Measurements from ENCODE around the gene IL5RA. TPM values are rescaled to one million over a fixed set of nuclear protein-coding genes. Genes with fewer than 3 reads are reported as not detected.

IL5RA gene
- polyA plus RNA-seq, 1 donor: not detected

GRCh38 chr3:3107181-3107580 is 3.0 kb downstream of the IL5RA start:
- no peak for DNase-seq (ENCODE audit: low read depth)

DNA sequence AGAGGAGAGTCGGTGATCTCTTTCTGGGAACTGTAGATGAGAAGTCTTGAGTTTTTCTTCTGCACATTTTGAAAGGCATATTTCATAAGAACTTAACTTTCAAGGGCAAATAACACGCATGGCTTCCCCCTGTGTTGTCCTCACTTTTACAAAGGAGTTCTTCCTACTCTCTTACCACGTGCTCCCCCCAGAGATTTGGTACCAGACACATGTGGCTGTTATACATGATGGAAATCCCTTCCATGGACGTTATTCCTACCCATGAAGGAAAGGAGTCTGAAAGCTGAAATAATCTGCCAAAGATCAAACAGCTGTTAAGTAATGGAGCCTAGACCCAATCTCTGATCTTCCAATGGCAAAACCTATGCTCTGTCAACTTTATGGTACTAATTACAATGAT is 4.4 kb downstream of the IL5RA start:
- DNase-seq (ENCODE audit: low read depth): no peak

DNA sequence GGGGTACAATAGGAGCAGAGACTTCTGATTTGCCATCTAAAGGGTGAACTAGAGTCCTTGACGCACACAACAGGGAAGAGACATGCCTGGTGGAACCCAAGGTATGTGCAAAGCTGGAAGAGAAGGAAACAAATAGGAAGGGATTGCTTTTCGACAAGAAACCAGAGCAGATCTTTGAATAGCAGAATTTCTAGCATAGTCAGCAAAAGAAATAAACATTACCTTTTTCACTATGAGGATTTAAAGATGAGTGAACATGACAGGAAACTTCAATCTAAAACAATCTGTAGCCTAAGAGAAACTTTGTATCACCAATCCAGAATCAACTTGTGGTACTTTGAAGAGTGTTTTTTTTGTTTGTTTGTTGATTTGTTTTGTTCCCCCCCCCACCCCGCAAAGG is 4.9 kb downstream of the IL5RA start:
- DNase-seq (ENCODE audit: low read depth): no peak

DNA sequence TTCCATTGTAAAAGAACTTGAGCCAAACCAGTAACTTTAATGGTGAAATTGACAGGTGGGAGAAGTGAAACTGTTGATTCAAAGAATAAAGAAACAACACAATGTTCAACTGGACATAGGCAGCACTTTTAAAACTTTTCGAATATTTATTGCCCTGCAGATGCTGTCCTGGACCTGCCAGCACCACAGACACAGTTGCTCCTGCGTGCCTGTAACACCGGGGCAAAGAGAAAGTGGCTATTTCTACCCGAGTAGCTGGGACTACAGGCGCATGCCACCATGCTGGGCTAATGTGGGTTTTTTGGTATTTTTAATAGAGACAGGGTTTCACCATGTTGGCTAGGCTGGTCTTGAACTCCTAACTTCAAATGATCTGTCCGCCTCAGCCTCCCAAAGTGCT is 7.4 kb downstream of the IL5RA start:
- no peak for DNase-seq (ENCODE audit: low read depth)

DNA sequence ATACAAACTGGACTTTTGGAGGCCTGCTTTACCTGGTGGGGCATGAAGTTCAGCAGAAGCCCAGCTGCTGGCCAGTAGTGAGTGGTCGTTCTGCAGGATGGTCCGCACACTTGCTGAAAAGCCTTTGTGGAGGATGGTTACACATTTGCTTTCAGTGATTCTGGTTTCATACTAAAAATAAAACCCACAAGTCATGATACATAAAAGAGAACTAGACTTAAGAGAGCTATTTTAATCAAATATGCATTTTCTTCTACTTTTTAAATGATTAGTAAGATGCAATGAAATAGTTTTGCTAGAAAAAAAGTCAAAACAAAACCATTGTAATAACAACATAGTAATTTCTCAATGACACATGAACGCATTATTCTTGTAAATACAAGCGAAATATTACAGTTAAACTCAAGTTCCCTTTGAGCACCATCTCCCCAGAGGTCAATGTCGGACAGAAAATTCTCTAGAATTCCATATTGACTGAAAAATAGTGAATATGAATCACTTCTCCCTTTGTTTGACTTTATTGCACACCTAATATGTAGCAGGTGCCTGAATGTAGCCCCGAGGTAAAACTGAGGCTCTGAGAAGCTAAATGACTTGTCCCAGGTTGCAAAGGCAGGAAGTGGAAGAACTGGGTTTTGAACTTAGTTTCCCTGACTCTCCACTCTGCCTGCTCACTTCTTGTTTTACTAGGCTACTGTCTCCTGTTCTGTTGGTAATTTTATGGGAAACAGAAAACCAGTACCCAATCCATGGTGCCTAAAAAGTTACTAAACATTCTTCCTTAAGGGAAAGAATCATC is 8.3 kb downstream of the IL5RA start:
- DNase-seq (ENCODE audit: low read depth): no peak

DNA sequence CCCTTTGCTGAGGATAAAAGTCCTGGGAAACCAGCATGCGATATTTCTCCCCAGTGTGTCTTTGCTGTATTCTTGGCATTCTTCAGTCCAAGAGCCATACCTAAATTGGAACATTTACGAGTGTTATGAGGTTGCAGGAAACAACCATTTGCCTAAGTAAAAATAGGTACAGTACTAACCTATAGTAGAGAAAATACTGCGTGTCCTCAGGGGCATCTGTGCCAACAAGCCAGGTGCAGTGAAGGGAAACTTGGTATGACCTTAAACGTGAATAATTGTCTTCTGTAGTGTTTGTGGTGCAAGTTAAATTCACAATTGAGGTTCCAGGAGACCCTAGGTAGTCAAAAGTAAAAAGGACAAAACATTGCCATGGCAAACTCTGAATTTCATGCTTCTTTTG is 12.2 kb downstream of the IL5RA start:
- DNase-seq (ENCODE audit: low read depth): no peak

- no peak for DNase-seq (ENCODE audit: low read depth)
Observed at GRCh38 chr3:3089017-3089416, 21.2 kb downstream of the IL5RA start.

GRCh38 chr3:3087716-3088465 is 22.3 kb downstream of the IL5RA start:
- no peak for DNase-seq (ENCODE audit: low read depth)

DNA sequence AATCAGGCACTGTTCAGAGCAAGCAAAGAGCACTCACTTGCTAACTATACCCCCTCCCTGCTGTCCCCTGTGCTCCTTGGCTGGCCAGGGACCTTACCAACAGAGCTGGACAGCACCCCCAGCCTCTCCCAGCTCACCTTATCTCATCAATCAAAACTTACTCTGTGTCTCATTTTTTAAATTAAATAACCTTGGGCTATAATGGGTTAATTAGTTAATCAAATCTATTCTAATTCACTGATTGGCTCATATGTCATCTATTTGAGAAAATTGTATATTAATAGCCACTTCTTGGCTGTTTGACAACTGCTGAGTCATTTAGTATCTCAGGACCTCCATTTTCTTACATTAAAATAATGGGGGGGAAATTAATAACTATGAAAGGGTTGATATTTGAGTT is 22.9 kb downstream of the IL5RA start:
- no peak for DNase-seq (ENCODE audit: low read depth)

GRCh38 chr3:3086239-3086638 is 23.9 kb downstream of the IL5RA start:
- no peak for DNase-seq (ENCODE audit: low read depth)

DNA sequence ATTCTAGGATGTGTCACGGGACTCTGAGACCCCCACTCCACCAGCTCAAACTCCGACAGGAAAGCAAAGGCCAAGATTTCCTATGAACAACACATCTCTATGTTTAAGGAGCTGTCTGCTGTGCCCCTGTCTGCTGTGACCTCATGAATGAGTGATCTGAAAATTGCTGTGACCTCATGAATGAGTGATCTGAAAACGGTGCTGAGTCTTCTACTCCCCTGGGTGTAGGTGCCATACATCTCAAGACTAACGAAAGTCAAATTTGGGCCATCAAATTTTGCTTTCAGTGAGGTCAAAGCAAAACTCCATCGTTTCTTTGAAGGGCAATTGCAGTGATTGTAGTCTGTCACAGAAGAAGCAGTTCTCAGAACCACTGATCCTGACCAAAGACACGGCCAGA is 24.4 kb downstream of the IL5RA start:
- no peak for DNase-seq (ENCODE audit: low read depth)

DNA sequence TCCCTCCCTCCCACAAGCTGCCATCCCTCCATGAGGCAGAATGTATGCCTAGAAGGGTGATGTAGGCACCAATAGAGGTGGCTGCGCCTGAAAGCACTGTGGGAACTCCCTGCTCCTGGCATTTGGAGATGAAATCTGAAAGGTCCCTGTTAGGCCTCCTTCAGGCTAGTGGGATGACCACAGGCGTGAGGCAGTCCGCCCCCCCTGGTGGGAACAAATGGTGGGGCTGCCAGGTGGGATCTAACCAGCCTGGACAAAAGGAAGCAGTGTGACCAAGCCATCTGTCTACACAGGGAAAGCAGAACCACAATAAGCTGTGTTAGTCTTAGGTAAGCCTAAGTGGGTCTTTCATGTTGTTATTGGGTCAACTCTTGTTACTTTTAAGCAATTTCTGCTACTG is 25.3 kb downstream of the IL5RA start:
- DNase-seq (ENCODE audit: low read depth): no peak

DNA sequence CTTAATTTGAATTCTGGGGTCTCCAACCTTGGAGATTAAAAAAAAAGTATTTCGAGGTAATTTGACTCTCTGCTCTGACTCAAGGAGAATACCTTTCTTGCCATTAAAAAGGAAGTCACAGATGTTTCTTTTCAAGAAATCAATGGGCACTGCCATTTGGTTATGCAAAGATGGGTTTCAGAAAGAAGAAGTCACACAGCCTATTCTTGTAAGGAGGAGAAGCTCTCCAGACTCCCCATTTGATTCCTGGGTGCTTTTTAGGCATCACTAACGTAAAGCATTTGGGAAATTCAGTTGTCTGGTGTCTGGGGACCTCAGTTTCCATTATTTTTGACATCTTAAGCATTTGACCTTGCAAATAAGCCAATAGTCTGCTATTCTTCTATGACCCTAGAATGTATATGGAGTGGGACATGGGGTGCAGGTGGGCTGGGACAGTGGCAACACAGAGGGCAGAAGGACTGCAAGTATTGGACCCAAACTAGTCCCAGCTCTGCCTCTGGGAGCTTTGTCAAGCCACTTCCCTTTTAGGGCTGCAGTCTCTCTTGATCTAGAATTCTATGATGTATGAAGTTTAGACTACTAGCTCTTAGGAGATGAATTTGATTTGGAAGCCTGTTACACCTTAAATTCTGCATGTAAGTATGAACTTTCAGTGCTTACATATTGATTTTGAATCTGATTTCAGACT is 27.8 kb downstream of the IL5RA start:
- DNase-seq (ENCODE audit: low read depth): no peak

DNA sequence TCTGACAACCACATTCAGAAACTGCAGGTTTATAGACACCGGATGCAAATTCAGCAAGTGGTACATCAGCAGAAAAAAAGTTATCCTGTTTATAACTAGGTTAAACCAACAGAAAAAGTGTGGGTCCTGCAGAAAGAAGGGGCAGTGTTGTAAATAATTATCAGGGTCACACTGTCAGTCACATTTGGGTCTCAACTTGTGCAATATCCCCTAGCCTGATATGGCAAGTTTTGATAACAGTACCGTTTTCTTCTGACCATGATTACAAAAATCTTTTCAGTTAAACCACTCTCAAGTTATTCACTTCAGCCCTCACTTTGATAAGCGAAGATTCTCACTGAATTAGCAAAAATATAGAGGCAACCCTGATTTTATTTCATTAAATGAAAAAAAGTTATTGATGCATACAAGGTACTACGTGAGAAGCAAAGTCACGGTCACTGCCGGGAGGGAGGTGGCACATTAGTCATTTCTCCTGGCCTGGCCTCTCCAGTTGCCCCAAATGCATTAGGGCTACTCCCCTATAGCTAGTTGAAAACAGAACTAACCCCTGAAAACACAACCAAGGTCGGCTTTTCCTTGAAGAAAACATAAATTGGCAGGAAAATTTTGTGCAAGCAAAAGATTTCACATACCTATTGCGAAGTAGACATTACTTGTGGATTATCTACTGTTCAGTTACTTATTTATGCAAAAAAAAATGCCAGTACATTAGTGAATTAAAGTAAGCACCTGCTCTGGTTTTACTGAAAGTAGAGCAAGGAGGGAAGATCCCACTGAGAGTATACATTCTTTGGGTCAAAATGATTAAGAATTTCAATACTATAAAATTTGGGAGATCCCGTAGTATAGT is 28.6 kb downstream of the IL5RA start:
- DNase-seq (ENCODE audit: low read depth): no peak

GRCh38 chr3:3080309-3080708 is 29.9 kb downstream of the IL5RA start:
- DNase-seq (ENCODE audit: low read depth): no peak

DNA sequence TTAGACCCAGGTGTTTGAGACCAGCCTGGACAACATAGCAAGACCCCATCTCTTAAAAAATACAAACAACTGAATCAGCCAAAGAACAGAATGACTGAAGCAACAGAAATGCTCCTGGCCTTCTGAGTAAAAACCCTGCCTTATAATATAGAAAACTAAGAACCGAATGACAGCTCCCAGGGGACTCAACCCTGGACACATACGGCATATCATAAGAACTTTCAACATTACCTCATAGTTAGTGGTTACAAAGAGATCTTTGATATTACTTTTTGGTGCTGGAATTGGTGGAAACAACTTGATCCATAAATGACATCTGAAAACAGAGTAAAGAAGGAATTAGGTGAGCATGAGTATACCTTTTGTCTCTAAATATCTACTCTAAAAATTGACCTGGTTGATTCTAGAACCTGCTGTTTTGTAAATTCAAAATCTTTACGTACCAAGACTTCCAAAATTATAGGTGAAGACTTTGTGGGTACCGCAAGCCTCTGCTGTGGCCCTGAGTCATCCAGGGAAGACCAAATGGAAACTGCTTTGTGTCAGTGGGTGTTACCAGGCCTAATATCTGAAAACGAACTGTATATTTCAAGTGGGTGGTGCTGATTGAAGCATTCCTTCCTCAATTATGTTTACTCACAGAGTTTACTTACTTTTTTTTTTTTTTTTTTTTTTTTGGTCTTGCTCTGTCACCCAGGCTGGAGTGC is 35.5 kb downstream of the IL5RA start:
- no peak for DNase-seq (ENCODE audit: low read depth)

GRCh38 chr3:3071136-3071535 is 39.0 kb downstream of the IL5RA start:
- DNase-seq (ENCODE audit: low read depth): no peak

- DNase-seq (ENCODE audit: low read depth): no peak
Observed at GRCh38 chr3:3069723-3070122, 40.5 kb downstream of the IL5RA start.

GRCh38 chr3:3068358-3068881 is 41.8 kb downstream of the IL5RA start:
- DNase-seq (ENCODE audit: low read depth): no peak

DNA sequence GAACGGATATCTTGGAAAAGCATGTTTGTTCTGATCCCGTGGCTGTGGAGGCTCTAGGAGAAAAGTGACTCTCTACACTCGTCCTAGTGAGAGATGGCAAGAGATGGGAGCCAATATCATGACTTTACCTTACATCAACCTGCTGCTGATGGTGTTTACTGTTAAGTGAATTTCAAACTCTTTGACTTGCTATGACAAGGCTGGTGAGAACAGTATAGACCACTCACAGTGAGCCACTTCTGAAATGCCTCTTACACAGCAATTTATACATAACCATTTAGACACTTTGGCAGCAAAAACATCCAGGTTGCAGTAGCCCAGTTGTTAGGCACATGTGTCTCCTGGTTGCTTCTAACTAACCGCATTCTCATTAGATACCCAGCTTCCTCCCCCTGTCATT is 43.3 kb downstream of the IL5RA start:
- DNase-seq (ENCODE audit: low read depth): no peak

DNA sequence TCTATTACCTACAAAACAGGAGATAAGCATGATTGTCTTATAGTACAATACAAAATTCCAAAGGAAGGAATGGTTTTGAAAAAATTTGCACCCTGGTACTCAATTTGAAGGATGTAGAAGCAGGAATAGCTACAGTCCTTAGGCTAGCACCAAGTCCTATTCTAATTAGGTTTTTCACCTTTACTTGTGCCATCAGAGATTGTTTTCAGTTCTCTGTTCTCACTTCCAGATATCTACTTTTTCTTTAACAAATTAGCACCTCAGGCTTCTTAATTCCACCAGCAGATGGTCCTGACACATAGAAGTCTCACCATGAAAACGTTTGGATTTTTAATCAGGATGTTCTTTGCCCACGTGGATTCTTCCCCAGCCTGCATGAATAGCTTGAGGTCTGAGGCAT is 43.8 kb downstream of the IL5RA start:
- DNase-seq (ENCODE audit: low read depth): no peak
